Endothelial cell of umbilical vein (primary cell): ENCODE measurements around the gene AVL9. TPM values are rescaled to one million over a fixed set of nuclear protein-coding genes. Genes with fewer than 3 reads are reported as not detected.

ENCODE experiments used
- BruUV-seq: library from RNA; stranded (reverse); fragments of 400-500 nt; replicated peaks from 2 replicates; lab custom pipeline; 2021; lab: Mats Ljungman, UMichigan
- CTCF ChIA-PET: fragments of 300-600, 350-600 bp; sonication (Branson Sonifier 250); formaldehyde crosslinking; loops from one replicate; lab custom pipeline; 2021; ENCODE audit warnings: antibody characterized with exemption, inconsistent platforms; lab: Charles Lee
- POLR2A ChIA-PET: fragments of 300-600, 350-600 bp; sonication (Branson Sonifier 250); formaldehyde crosslinking; loops from one replicate; lab custom pipeline; 2021; ENCODE audit warnings: antibody characterized with exemption, inconsistent platforms; lab: Charles Lee
- DNase-seq: peaks from one replicate; pipeline ENCODE4 v3.0.0-alpha.2; 2011; ENCODE audit warnings: low read depth, low spot score
- FAIRE-seq: peaks from 2 replicates; lab custom pipeline; 2011; peaks lifted over from hg19 to GRCh38; lab: Jason Lieb, UNC
- H2AFZ ChIP-seq: 2 replicates; pipeline ENCODE4 v1.6.0; 2012; ENCODE audit warnings: low read depth, low read length, control low read depth, inconsistent platforms
- H3K27ac ChIP-seq: 2 replicates; pipeline ENCODE4 v1.5.1; 2011; ENCODE audit warnings: low read depth, mild to moderate bottlenecking, control low read depth, low read length, moderate library complexity; ENCODE audit not compliant: insufficient read depth
- H3K27me3 ChIP-seq, 2 experiments: 2 replicates each; pipeline versions ENCODE4 v1.6.0 to v1.6.1; 2011; ENCODE audit warnings: low read length in 2 of 2, mixed read lengths in 1 of 2; ENCODE audit not compliant: control insufficient read depth in 2 of 2, insufficient read depth in 2 of 2
- H3K36me3 ChIP-seq, 2 experiments: 2 replicates in 1 of 2; 3 replicates in 1 of 2; pipeline ENCODE4 v1.5.1; 2011; ENCODE audit warnings: low read length in 2 of 2, mild to moderate bottlenecking in 1 of 2, moderate library complexity in 1 of 2; ENCODE audit not compliant: control insufficient read depth in 2 of 2, insufficient read depth in 2 of 2; ENCODE audit errors: extremely low read depth in 1 of 2
- H3K4me1 ChIP-seq: 3 replicates; pipeline ENCODE4 v1.5.1; 2011; ENCODE audit warnings: mild to moderate bottlenecking, low read length; ENCODE audit not compliant: control insufficient read depth, insufficient read depth; ENCODE audit errors: extremely low read depth
- H3K4me2 ChIP-seq: 2 replicates; pipeline ENCODE4 v1.6.1; 2011; ENCODE audit warnings: low read length, control low read depth, mixed read lengths; ENCODE audit not compliant: insufficient read depth
- H3K4me3 ChIP-seq, 3 experiments: fragments of 200-600 bp in 1 of 3; sonication (generic), shearing (Covaris generic) in 1 of 3; replicated peaks in 1 of 3; 2 replicates each; pipeline ENCODE4 v1.5.1; 2011 to 2016; ENCODE audit warnings: control low read depth in 3 of 3, low read length in 3 of 3, mild to moderate bottlenecking in 2 of 3, inconsistent platforms in 1 of 3, low read depth in 1 of 3, moderate library complexity in 1 of 3; ENCODE audit not compliant: insufficient read depth in 1 of 3
- H3K79me2 ChIP-seq: 2 replicates; pipeline ENCODE4 v1.6.0; 2012; ENCODE audit warnings: low read length, inconsistent platforms; ENCODE audit not compliant: control insufficient read depth, insufficient read depth
- H3K9ac ChIP-seq: replicated peaks from 2 replicates; pipeline ENCODE3; 2011; ENCODE audit warnings: low read length, control low read depth; ENCODE audit not compliant: insufficient read depth; ENCODE audit errors: extremely low read depth
- H3K9me1 ChIP-seq: replicated peaks from 3 replicates; pipeline ENCODE4 v1.6.0; 2011; ENCODE audit warnings: mild to moderate bottlenecking, low read length; ENCODE audit not compliant: control insufficient read depth, insufficient read depth; ENCODE audit errors: extremely low read depth
- H3K9me3 ChIP-seq: replicated peaks from 2 replicates; pipeline ENCODE4 v1.5.1; 2012; ENCODE audit warnings: low read length, inconsistent platforms; ENCODE audit not compliant: control insufficient read depth, insufficient read depth
- H4K20me1 ChIP-seq: replicated peaks from 2 replicates; pipeline ENCODE3; 2011; ENCODE audit warnings: mild to moderate bottlenecking, low read length; ENCODE audit not compliant: control insufficient read depth, insufficient read depth; ENCODE audit errors: extremely low read depth
- CTCF ChIP-seq, 2 donors: IDR thresholded peaks; 1 replicate in 1 of 2; 2 replicates in 1 of 2; pipeline ENCODE4 v1.5.1; 2011; ENCODE audit warnings: low read length in 2 of 2, mild to moderate bottlenecking in 2 of 2, moderate library complexity in 2 of 2, control low read depth in 1 of 2, inconsistent platforms in 1 of 2, low read depth in 1 of 2; ENCODE audit not compliant: insufficient read depth in 1 of 2; ENCODE audit errors: extremely low read depth in 1 of 2
- EZH2 ChIP-seq: IDR thresholded peaks from 2 replicates; pipeline ENCODE4 v1.6.1; 2012; ENCODE audit warnings: borderline replicate concordance, low read depth, mild to moderate bottlenecking, moderate library complexity, low read length, inconsistent platforms; ENCODE audit not compliant: severe bottlenecking
- FOS ChIP-seq: IDR thresholded peaks from 2 replicates; pipeline ENCODE4 v1.6.1; 2011; ENCODE audit warnings: mild to moderate bottlenecking, low read length, moderate library complexity, borderline replicate concordance; ENCODE audit not compliant: insufficient read depth
- GATA2 ChIP-seq: IDR thresholded peaks from 2 replicates; pipeline ENCODE4 v1.7.0; 2011; ENCODE audit warnings: low read depth, mild to moderate bottlenecking, moderate library complexity, mixed read lengths, low read length; ENCODE audit not compliant: insufficient read length, insufficient read depth
- JUN ChIP-seq: IDR thresholded peaks from 2 replicates; pipeline ENCODE4 v1.6.1; 2011; ENCODE audit warnings: borderline replicate concordance, low read depth; ENCODE audit not compliant: insufficient read length, insufficient read depth
- MYC ChIP-seq: IDR thresholded peaks from one replicate; pipeline ENCODE4 v1.6.1; 2011; ENCODE audit warnings: mild to moderate bottlenecking, low read depth, low read length
- POLR2A ChIP-seq: IDR thresholded peaks from 2 replicates; pipeline ENCODE4 v1.6.1; 2012; ENCODE audit warnings: low read depth, mild to moderate bottlenecking, control low read depth, low read length
- POLR2AphosphoS5 ChIP-seq: IDR thresholded peaks from 2 replicates; pipeline ENCODE4 v1.6.1; 2012; ENCODE audit warnings: low read depth, mild to moderate bottlenecking, control low read depth, low read length, moderate library complexity; ENCODE audit not compliant: insufficient read depth
- dilution Hi-C: fragments of 300-500 bp; cut with MboI; formaldehyde crosslinking; loops from one replicate; pipeline ENCODE4 v1.15.0; 2019; ENCODE audit warnings: low sequenced_read_pairs; ENCODE audit not compliant: extremely low pct_ligation_motif_present
- intact Hi-C: fragments of 100-400 bp; cut with micrococcal nuclease; formaldehyde crosslinking; loops from one replicate; pipeline ENCODE4 v1.10.0; 2022
- polyA plus RNA-seq, 4 experiments: library from polyadenylated mRNA; depleted of rRNA in 3 of 4; stranded (reverse) in 3 of 4; unstranded in 1 of 4; fragments of >200 nt; gene quantifications; 2 replicates each; pipeline versions ENCODE4 v1.2.1 to v1.2.3, GENCODE V29; 2011 to 2012; ENCODE audit warnings: missing spikeins in 1 of 4
- total RNA-seq: library from RNA; stranded (reverse); gene quantifications from 2 replicates; pipeline ENCODE4 v1.2.3, GENCODE V29; 2021

The AVL9 gene
- total and polyA plus RNA-seq, 2 donors (not counting 3 experiments of a cell fraction or from before 2014, with no cell fraction given), result 12.7 to 42.5 TPM

GRCh38 chr7:32573110-32573687 lies 77.9 kb downstream of the AVL9 start:
- no peak for TF ChIP-seq JUN
- no peak for TF ChIP-seq POLR2A
- no peak for TF ChIP-seq FOS
- H3K4me1 ChIP-seq, result no peaks in the 10 kb centered on the region
- dilution Hi-C loops, result no loop called here
- DNase-seq, result no peak
- H3K9me1 ChIP-seq, result no peaks in the 10 kb centered on the region
- peaks cover 9 to 14% of the 10 kb centered on the region in 2 experiments for H3K36me3 ChIP-seq
- CTCF ChIA-PET, result interaction anchor here (1.1 kb wide), 2 partner anchors 22 to 82 kb away, joined by 3 read pairs; no protein-coding TSS in a partner anchor
- H2AFZ ChIP-seq, result no peak overlapping the region
- POLR2A ChIA-PET, result no interaction called here
- no peaks in the 10 kb centered on the region for H3K9me3 ChIP-seq
- peaks cover 3% of the 10 kb centered on the region for H3K79me2 ChIP-seq
- no peak overlapping the region for H3K4me2 ChIP-seq
- no peak overlapping the region for H3K27ac ChIP-seq
- no peak overlapping the region for H3K9ac ChIP-seq
- H3K27me3 ChIP-seq, result no peaks in the 10 kb centered on the region
- intact Hi-C loops, result no loop called here
- no peak for FAIRE-seq
- no peaks in the 10 kb centered on the region for H4K20me1 ChIP-seq
- no TSS peak for BruUV-seq
- no peak overlapping the region for H3K4me3 ChIP-seq

GRCh38 chr7:32574626-32575025 lies 79.3 kb downstream of the AVL9 start:
- no peaks in the 10 kb centered on the region for H3K4me1 ChIP-seq
- ChIA-PET POLR2A (no interaction called here), CTCF (interaction anchor here (1.1 to 1.9 kb wide), 3 partner anchors 14 to 83 kb away, joined by 3 to 4 read pairs (median 3); no protein-coding TSS in a partner anchor)
- intact Hi-C loops (no loop called here), dilution Hi-C loops (no loop called here)
- no peak overlapping the region for H3K4me2 ChIP-seq
- H4K20me1 ChIP-seq, result no peaks in the 10 kb centered on the region
- no peak overlapping the region for H3K9ac ChIP-seq
- H3K79me2 ChIP-seq, result peaks cover 3% of the 10 kb centered on the region
- TF ChIP-seq EZH2, result no peak
- TF ChIP-seq MYC, result no peak
- no peak for TF ChIP-seq FOS
- no peak for TF ChIP-seq GATA2
- TF ChIP-seq CTCF (IDR thresholded peaks at IDR 0.05; ENCODE audit: extremely low read depth in 1 of 2, insufficient read depth in 1 of 2, low read depth in 1 of 2, low read length in 2 of 2), result no peak
- no peak for TF ChIP-seq POLR2AphosphoS5
- no peak for TF ChIP-seq JUN
- H3K4me3 ChIP-seq, result no peak overlapping the region
- BruUV-seq, result no TSS peak
- no peak overlapping the region for H2AFZ ChIP-seq
- H3K36me3 ChIP-seq, result peaks cover 9 to 17% of the 10 kb centered on the region in 2 experiments
- FAIRE-seq, result no peak
- H3K27me3 ChIP-seq, result no peaks in the 10 kb centered on the region
- H3K9me3 ChIP-seq, result no peaks in the 10 kb centered on the region
- DNase-seq, result no peak
- no peak overlapping the region for H3K27ac ChIP-seq
- no peaks in the 10 kb centered on the region for H3K9me1 ChIP-seq
